ENCODE measurements around the gene DHX35. TPM values are rescaled to one million over a fixed set of nuclear protein-coding genes. Genes with fewer than 3 reads are reported as not detected.

Gene DHX35
- total and polyA plus RNA-seq, 2 of the 4 experiments (the other 2 are of a cell fraction) = 9.1 to 13.5 TPM

- H2BK15ac ChIP-seq (ENCODE audit: low read depth, low read length) = no peak overlapping the region
- H3K4me2 ChIP-seq (ENCODE audit: low read depth, low read length) = no peak overlapping the region
- H2AK5ac ChIP-seq (ENCODE audit: low read depth, low read length) = no peak overlapping the region
- H3K4ac ChIP-seq (ENCODE audit: low read depth, low read length) = no peak overlapping the region
- no peak overlapping the region for H2BK5ac ChIP-seq (ENCODE audit: low read depth, low read length, poor library complexity, severe bottlenecking)
- no peak overlapping the region for H4K91ac ChIP-seq (ENCODE audit: insufficient read depth, low read depth, low read length)
- DNase-seq (no peak), ATAC-seq (ENCODE audit: low read depth) (no peak)
- in situ Hi-C loops (cut with MboI; ENCODE audit: low sequenced_read_pairs) = loop anchor here (10.0 kb wide), 1 partner anchor 120 kb away; no protein-coding TSS in a partner anchor
- H3K18ac ChIP-seq (ENCODE audit: low read depth, low read length) = no peak overlapping the region
- no TSS peak for BruUV-seq (replicated peaks)
- H3K14ac ChIP-seq (replicated peaks; ENCODE audit: low read depth, low read length) = no peak overlapping the region
- H3K56ac ChIP-seq (ENCODE audit: extremely low read depth, insufficient read depth, low read length) = no peak overlapping the region
- no peak overlapping the region for H2AFZ ChIP-seq (replicated peaks; ENCODE audit: low read length, poor library complexity)
- no peak overlapping the region for H3K9ac ChIP-seq (ENCODE audit: low read depth, low read length)
- no peaks in the 10 kb centered on the region for H4K20me1 ChIP-seq (ENCODE audit: insufficient read depth, low read length)
- ChIA-PET POLR2A (ENCODE audit: unreplicated experiment) (no interaction called here), CTCF (no interaction called here)
- H3K9me1 ChIP-seq (ENCODE audit: insufficient read depth, low read length) = peaks cover 4% of the 10 kb centered on the region; the same call in 1 of the 2 replicates
- no peak overlapping the region for H3K23ac ChIP-seq (ENCODE audit: low read depth, low read length)
- H3K79me1 ChIP-seq (ENCODE audit: low read depth in 1 of 2, low read length in 2 of 2) = peaks cover 0 to 15% of the 10 kb centered on the region in 2 experiments; a peak in 2 of 4 replicates
- no peak overlapping the region for H3K4me3 ChIP-seq (ENCODE audit: insufficient read depth, low read depth, low read length)
- H2BK120ac ChIP-seq (ENCODE audit: low read depth, low read length) = no peak overlapping the region
- H4K8ac ChIP-seq (ENCODE audit: low read depth in 2 of 2, low read length in 2 of 2) = no peak overlapping the region
- no peaks in the 10 kb centered on the region for H3K36me3 ChIP-seq (ENCODE audit: control insufficient read depth, insufficient read depth, low read length)
- H2BK20ac ChIP-seq (ENCODE audit: low read depth, low read length) = no peak overlapping the region
- H3K27ac ChIP-seq (ENCODE audit: insufficient read depth, low read length) = no peak overlapping the region
- dilution Hi-C loops (cut with HindIII; ENCODE audit: low sequenced_read_pairs, unreplicated experiment) = no loop called here
- no peaks in the 10 kb centered on the region for H3K9me3 ChIP-seq (ENCODE audit: control insufficient read depth, insufficient read depth, low read length)
- TF ChIP-seq USF2 (IDR thresholded peaks at IDR 0.05; ENCODE audit: low read depth, low read length) = no peak
- TF ChIP-seq FOS (IDR thresholded peaks at IDR 0.05; ENCODE audit: low read depth, low read length) = no peak
- no peak for TF ChIP-seq RCOR1 (IDR thresholded peaks at IDR 0.05; ENCODE audit: insufficient replicate concordance, low read length)
- no peak for TF ChIP-seq RAD21 (IDR thresholded peaks at IDR 0.05; ENCODE audit: low read length)
- TF ChIP-seq BHLHE40 (IDR thresholded peaks at IDR 0.05; ENCODE audit: low read depth, low read length) = no peak
- no peak for TF ChIP-seq POLR2A (IDR thresholded peaks at IDR 0.05; ENCODE audit: low read depth, low read length)
- TF ChIP-seq RFX5 (IDR thresholded peaks at IDR 0.05; ENCODE audit: low read depth, low read length) = no peak
- TF ChIP-seq CHD1 (IDR thresholded peaks at IDR 0.05; ENCODE audit: low read depth, low read length) = no peak
- no peak for TF ChIP-seq CEBPB (IDR thresholded peaks at IDR 0.05; ENCODE audit: low read depth, low read length)
- no peak for TF ChIP-seq MAZ (IDR thresholded peaks at IDR 0.05; ENCODE audit: borderline replicate concordance, low read depth, low read length)
- TF ChIP-seq ELK1 (IDR thresholded peaks at IDR 0.05; ENCODE audit: borderline replicate concordance, low read depth, low read length) = no peak
- TF ChIP-seq CTCF (conservative IDR thresholded peaks at IDR 0.05; ENCODE audit: low read depth, low read length) = no peak
- no peak for TF ChIP-seq MXI1 (IDR thresholded peaks at IDR 0.05; ENCODE audit: borderline replicate concordance, low read depth, low read length)
- no peak for TF ChIP-seq SMC3 (IDR thresholded peaks at IDR 0.05; ENCODE audit: low read depth, low read length)
- TF ChIP-seq NFE2L2 (IDR thresholded peaks at IDR 0.05; ENCODE audit: low read depth, low read length) = no peak
- TF ChIP-seq MAFK (IDR thresholded peaks at IDR 0.05; ENCODE audit: low read depth, low read length) = no peak
- intact Hi-C loops (cut with micrococcal nuclease) = no loop called here
- peaks cover 23% of the 10 kb centered on the region for H3K27me3 ChIP-seq (ENCODE audit: control insufficient read depth, insufficient read depth, low read length)
- 60% methylated on average over 1 of the region's 2 CpGs; no CpG with 5 or more reads in 1 of the 2 experiments for WGBS, 2 experiments (ENCODE audit: extremely low coverage in 2 of 2, insufficient read length in 1 of 2)
- H2AK9ac ChIP-seq (replicated peaks; ENCODE audit: low read depth, low read length, poor library complexity) = no peak overlapping the region
- H4K5ac ChIP-seq (ENCODE audit: low read depth, low read length) = no peak overlapping the region
- H3K4me1 ChIP-seq (ENCODE audit: control insufficient read depth, insufficient read depth, low read length) = peaks cover 5% of the 10 kb centered on the region; the same call in 1 of the 2 replicates
Measured at GRCh38 chr20:38924718-38925117, 37.4 kb upstream of the DHX35 start.

Data from IMR-90 (cell line).